HEK293T (cell line): ENCODE results near the gene HMGN1.

Experiments used
- ARNT ChIP-seq: fragments of 450-650 bp; IDR thresholded peaks from 2 replicates; pipeline ENCODE4 v1.6.1; 2017; ENCODE audit warnings: mild to moderate bottlenecking
- BHLHE40 ChIP-seq: fragments of 450-650 bp; IDR thresholded peaks from 2 replicates; pipeline ENCODE4 v1.6.1; 2016; ENCODE audit warnings: mild to moderate bottlenecking, moderate library complexity, borderline replicate concordance
- ELF4 ChIP-seq: fragments of 450-650 bp; IDR thresholded peaks from 2 replicates; pipeline ENCODE4 v1.6.1; 2017; ENCODE audit warnings: antibody characterized with exemption
- FOXA1 ChIP-seq: fragments of 450-650 bp; IDR thresholded peaks from 2 replicates; pipeline ENCODE4 v1.6.1; 2016; ENCODE audit warnings: mild to moderate bottlenecking
- HDGF ChIP-seq: fragments of 450-650 bp; IDR thresholded peaks from 2 replicates; pipeline ENCODE4 v1.6.1; 2017; ENCODE audit warnings: antibody characterized with exemption, borderline replicate concordance
- NFRKB ChIP-seq: fragments of 450-650 bp; IDR thresholded peaks from 2 replicates; pipeline ENCODE4 v1.6.1; 2016; ENCODE audit warnings: mild to moderate bottlenecking, moderate library complexity
- SP1 ChIP-seq: fragments of 450-650 bp; IDR thresholded peaks from 2 replicates; pipeline ENCODE4 v1.6.1; 2017
- SUZ12 ChIP-seq: fragments of 450-650 bp; IDR thresholded peaks from 2 replicates; pipeline ENCODE4 v1.6.1; 2016; ENCODE audit warnings: mild to moderate bottlenecking
- ZNF384 ChIP-seq: fragments of 450-650 bp; IDR thresholded peaks from 2 replicates; pipeline ENCODE4 v1.6.1; 2016

GRCh38 chr21:39388038-39388810 is 39.3 kb upstream of the HMGN1 start:
- TF ChIP-seq BHLHE40 (no peak), ELF4 (peak; percentile 19; the same call in 1 of the 2 replicates), SP1 (no peak), NFRKB (no peak), FOXA1 (no peak), ARNT (no peak), ZNF384 (no peak), SUZ12 (no peak), HDGF (no peak; the same call in 1 of the 2 replicates)
